Activated T-helper 9 cell treated with anti-CD3 and anti-CD28 coated beads, Interleukin-2, amount 50 U/mL, for 16 hours (primary cell): Measurements from ENCODE around the gene NDUFAF2.
A peak's percentile ranks its signal among the peaks of the same experiment; 100 is the strongest.
"Not testable (repeated sequence)": the region's sequence is repeated elsewhere in the genome, so short reads cannot be mapped to it uniquely, and the experiment has no call there.

Experiments used
- DNase-seq: peaks from one replicate; pipeline ENCODE4 v3.0.0-alpha.2; 2020; ENCODE audit warnings: low read depth

Gene NDUFAF2

GRCh38 chr5:60944904-60945812 is at the start of gene NDUFAF2, which contains the start of gene ERCC8:
NDUFAF2 (plus strand) TSS chr5:60945205; CDS start chr5:60945256, 51 bp downstream.
ERCC8 (minus strand) TSS chr5:60945070; CDS start chr5:60945008, 62 bp downstream.
- DNase-seq: peak; percentile 75

GRCh38 chr5:60896991-60897390 is 48.0 kb upstream of the NDUFAF2 start:
- DNase-seq: no peak

DNA sequence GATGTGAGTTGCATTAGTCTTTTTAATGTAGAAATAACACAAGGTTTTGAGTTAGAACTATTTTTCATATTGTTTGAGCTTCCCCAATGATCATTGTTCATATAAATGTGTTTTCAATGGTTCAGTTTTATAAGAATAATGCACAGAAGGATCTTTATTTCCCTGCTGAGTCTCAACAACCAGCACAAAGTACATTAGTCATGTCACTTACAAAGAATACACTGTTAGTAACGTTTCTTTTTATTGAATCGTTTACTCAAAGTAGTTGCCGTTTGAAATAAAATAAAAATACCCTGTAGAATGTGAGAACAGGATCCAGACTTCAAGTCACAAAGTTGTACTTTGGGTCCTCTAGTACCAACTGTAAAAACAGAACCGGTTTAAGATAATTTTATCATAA is 41.6 kb upstream of the NDUFAF2 start:
- no peak for DNase-seq

DNA sequence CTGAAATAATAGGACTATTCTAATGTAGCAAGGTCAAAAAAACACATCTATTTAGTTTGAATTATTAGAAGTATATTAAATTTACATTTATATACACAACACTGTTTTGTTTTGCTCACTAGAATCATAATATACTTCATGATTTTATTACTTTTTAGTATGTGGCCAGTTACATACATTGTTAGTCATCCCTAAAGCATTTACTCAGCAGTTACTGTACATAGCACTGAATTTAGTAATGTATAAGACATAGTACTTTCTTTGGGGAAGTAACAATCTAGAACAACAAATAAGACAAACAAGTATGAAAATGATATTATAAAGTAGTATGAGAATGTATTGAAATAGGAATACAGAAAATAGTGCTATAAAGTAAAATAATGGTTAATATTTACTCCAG is 28.4 kb upstream of the NDUFAF2 start:
- no peak for DNase-seq

DNA sequence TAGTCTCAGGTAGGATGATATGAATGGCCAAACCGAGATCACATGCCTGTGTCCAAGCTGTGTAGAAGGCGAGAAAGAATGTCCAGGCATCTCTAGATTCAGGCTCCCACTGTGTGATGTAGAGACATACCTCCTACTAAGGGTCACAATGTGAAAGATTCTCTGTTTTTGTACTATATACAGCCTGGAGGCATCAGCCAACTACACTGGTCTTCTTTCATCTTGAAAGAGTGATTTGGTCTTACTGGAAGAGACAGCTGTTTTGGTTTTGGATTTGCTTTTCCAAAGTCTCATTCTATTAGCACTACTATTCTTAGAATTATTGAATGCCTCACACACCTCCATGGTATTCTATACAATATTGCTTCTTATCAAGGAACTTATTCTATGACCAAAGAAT is 26.5 kb upstream of the NDUFAF2 start:
- DNase-seq: no peak

GRCh38 chr5:60927450-60927849 is 17.6 kb upstream of the NDUFAF2 start:
- no peak for DNase-seq

DNA sequence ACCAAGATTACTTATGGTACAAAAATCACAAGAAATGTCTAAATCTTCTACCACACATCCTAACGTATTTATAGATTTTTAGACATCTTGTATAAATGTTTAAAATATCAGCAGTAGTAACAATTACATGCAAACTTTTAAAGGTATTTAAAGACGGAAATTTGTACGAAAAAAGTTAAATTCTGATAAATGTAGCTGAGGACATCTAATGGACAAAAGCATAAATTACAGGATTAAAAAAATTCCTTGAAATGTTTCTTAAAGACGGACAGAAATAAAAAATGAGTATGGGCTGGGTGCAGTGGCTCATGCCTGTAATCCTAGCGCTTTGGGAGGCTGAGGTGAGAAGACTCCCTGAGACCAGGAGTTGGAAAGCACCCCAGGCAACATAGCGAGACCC is 16.0 kb upstream of the NDUFAF2 start:
- no peak for DNase-seq

- DNase-seq: no peak
Observed at GRCh38 chr5:60943624-60944023, 1.4 kb upstream of the NDUFAF2 start.

GRCh38 chr5:60945813-60946187 is 795 bp downstream of the NDUFAF2 start:
- no peak for DNase-seq

GRCh38 chr5:60948738-60949137 is 3.7 kb downstream of the NDUFAF2 start:
- no peak for DNase-seq

DNA sequence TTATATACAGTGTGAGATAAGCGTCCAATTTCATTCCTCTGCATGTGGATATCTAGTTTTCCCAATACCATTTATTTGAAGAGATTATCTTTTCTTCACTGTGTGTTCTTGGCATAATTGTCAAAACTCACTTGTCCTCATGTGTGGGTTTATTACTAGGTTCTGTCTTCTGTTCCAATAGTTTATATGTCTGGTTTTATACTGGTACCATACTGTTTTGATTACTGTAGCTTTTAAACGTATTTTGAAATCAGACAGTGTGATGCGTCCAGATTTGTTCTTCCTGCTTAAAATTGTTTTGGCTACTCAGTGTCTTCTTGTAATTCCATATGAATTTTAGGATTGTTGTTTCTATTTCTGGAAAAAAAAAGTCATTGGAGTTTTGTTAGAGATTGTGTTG is 10.2 kb downstream of the NDUFAF2 start:
- DNase-seq: no peak

DNA sequence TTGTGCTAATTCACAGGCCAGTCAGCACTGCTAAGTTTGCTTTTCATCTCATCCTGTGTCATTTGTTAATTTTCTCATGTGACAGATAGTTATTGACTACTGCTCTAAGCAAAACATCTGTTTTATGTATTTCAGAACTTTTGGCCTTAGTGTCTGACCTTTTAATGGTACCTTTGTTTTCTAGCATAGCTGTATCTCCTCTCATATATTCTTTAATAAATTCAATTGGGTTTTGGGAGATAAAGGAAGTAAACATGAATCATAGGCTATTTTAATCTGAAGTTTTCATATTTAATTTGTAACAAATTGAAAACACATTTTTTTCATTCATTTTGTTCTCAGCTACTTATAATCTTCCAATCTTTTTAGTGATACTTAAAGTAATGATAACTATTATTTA is 13.1 kb downstream of the NDUFAF2 start:
- DNase-seq: no peak

- DNase-seq: no peak
Observed at GRCh38 chr5:60958712-60959111, 13.7 kb downstream of the NDUFAF2 start.

- DNase-seq: no peak
Observed at GRCh38 chr5:60959156-60959555, 14.2 kb downstream of the NDUFAF2 start.

- DNase-seq: no peak
Observed at GRCh38 chr5:60960591-60960990, 15.6 kb downstream of the NDUFAF2 start.

DNA sequence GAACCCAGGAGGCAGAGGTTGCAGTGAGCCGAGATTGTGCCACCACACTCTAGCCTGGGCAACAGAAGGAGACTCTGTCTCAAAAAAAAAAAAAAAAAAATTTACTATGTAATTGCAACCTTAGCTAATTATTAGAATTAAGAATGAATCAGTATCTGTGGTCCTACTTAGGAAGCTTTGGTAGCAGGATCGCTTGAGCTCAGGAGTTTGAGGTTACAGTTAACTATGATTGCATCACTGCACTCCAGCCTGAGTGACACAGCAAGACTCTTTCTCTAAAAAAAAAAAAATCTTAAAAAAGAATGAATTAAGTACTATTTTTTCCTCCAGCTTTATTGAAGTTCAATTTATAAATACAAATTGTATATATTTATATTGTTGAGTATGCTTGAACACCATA is 16.7 kb downstream of the NDUFAF2 start:
- DNase-seq: no peak

GRCh38 chr5:60972231-60972630 is 27.2 kb downstream of the NDUFAF2 start:
- DNase-seq: peak; percentile 18

DNA sequence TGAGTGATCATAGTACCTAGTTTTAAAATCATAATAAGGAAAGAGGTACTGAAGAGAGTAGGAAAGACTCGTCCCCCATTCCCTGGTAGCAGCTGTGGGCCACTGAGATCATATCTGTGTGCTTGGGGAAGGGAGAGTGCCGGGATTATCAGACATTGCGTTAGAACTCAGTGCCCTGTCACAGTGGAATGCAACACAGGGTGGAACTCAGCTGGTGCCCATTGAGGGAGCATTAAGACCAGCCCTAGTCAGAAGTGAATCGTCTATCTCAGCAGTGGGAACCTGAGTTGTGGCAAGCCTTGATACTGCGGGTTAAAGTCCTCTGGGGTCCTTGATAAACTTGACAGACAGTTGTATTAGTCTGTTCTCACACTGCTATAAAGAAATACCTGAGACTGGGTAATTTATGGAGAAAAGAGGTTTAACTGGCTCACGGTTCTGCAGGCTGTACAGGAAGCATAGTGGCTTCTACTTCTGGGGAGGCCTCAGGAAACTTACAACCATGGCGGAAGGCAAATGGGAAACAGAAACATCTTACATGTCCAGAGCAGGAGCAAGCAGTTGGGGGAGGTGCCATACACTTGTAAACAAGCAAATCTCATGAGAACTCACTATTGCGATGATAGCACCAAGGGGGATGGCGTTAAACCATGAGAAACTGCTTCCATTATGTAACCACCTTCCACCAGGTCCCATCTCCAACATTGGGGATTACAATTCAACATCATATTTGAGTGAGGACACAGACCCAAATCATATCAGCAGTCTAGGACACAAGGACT is 33.1 kb downstream of the NDUFAF2 start:
- no peak for DNase-seq

DNA sequence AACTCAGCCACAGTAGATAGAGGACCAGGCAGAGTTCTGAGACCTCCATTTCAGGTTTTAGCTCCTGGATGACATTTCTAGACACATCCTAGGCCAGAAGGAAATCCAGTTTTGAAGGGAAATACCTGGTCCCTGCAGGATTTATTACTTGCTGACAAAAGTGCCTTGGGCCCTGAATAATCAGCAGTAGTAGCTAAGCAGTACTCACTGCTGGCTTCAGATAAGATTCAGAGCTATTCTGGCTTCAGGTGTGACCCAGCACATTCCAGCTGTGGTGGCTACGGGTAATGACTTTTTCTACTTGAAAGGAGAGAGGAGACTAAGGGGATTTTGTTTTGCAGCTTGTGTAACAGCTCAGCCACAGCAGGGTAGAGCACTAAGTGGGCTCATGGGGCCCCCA is 34.0 kb downstream of the NDUFAF2 start:
- DNase-seq: no peak

DNA sequence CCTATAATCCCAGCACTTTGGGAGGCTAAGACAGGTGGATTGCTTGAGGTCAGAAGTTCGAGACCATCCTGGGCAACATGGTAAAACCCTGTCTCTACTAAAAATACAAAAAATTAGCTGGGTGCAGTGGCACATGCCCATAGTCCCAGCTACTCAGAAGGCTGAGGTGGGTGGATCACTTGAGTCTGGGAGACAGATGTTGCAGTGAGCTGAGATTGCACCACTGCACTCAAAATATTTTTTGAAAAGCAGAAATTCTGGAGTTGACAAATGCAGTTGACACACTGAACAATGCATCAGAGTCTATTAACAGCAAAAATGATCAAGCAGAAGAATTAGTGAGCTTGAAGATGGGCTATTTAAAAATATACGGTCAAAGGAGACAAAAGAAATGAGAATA is 35.5 kb downstream of the NDUFAF2 start:
- DNase-seq: no peak

- not testable (repeated sequence) for DNase-seq
Observed at GRCh38 chr5:60982127-60982526, 37.1 kb downstream of the NDUFAF2 start.

DNA sequence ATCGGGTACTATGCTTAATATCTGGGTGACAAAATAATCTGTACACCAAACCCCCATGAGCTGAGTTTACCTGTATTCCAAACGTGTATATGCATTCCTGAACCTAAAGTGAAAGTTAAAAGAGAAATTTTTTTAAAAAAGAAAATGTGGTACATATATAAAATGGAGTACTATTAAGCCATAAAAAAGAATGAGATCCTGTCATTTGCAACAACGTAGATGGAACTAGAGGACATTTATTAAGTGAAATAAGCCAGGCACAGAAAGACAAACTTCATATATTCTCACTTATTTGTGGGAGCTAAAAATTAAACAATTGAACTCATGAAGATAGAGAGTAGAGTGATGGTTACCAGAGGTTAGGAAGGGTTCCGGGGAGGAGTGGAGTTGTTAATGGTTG is 44.8 kb downstream of the NDUFAF2 start:
- DNase-seq: no peak

DNA sequence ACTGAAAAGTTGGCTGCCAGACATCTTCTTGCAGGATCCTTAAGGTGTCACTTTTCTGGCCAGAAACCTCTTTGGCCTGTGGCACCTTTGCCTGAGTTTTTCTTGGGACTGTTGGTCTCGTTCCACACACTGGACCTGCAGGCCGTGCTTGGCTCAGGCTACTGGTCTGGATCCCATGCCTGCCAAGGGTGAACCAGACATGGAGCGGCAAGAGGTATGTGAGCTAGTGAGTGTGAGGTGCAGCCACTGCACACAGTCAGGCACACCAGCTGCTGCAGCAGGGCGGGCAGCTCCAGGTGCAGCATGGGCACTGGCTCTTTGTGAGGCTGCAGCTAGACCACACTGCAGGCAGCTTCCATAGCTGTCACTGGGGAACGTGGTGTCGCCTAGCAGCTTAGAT is 47.9 kb downstream of the NDUFAF2 start:
- no peak for DNase-seq
